ENCODE measurements around the gene CANX. TPM values are rescaled to one million over a fixed set of nuclear protein-coding genes. Genes with fewer than 3 reads are reported as not detected.
A peak's percentile ranks its signal among the peaks of the same experiment; 100 is the strongest.

The CANX gene
- total and polyA plus RNA-seq, 8 donors: 344 to 872 (median 422) TPM

GRCh38 chr5:179765400-179765799, 66.6 kb downstream of the CANX start:
- DNase-seq (no peak), ATAC-seq (peak; percentile 47)
- peaks cover 19 to 97% of the 10 kb centered on the region in 2 donors for H3K4me1 ChIP-seq
- H3K27me3 ChIP-seq: no peaks in the 10 kb centered on the region
- peak overlapping the region; percentile 13 to 60 for H3K27ac ChIP-seq
- no peak for TF ChIP-seq CTCF (IDR thresholded peaks at IDR 0.05)
- H3K36me3 ChIP-seq: peaks cover 0 to 54% of the 10 kb centered on the region in 2 donors
- H3K4me3 ChIP-seq: no peak overlapping the region
- intact Hi-C loops (cut with DNase I): loop anchor here in 1 of 2 donors (10.0 kb wide), 1 partner anchor 139 kb away; the partner anchor contains the start of gene TBC1D9B
- no peaks in the 10 kb centered on the region for H3K9me3 ChIP-seq

- ATAC-seq (no peak), DNase-seq (no peak)
- Histone ChIP-seq H3K27me3 (no peaks in the 10 kb centered on the region), H3K27ac (peak overlapping the region; percentile 13 to 60), H3K36me3 (peaks cover 0 to 62% of the 10 kb centered on the region in 2 donors), H3K4me3 (no peak overlapping the region), H3K4me1 (peaks cover 19 to 96% of the 10 kb centered on the region in 2 donors), H3K9me3 (no peaks in the 10 kb centered on the region)
- intact Hi-C loops (cut with DNase I): loop anchor here in 1 of 2 donors (10.0 kb wide), 1 partner anchor 139 kb away; the partner anchor contains the start of gene TBC1D9B
- TF ChIP-seq CTCF (IDR thresholded peaks at IDR 0.05): no peak
These were observed 67.4 kb downstream of the CANX start for GRCh38 chr5:179766021-179766725.

- intact Hi-C loops (cut with DNase I): loop anchor here in 1 of 2 donors (10.0 kb wide), 1 partner anchor 138 kb away; the partner anchor contains the start of gene TBC1D9B
- Histone ChIP-seq H3K36me3 (peaks cover 0 to 69% of the 10 kb centered on the region in 2 donors), H3K9me3 (no peaks in the 10 kb centered on the region), H3K27me3 (no peaks in the 10 kb centered on the region), H3K4me3 (no peak overlapping the region), H3K4me1 (peaks cover 17 to 95% of the 10 kb centered on the region in 2 donors), H3K27ac (peak overlapping the region in 1 of 2 donors; percentile 60)
- DNase-seq (no peak), ATAC-seq (no peak)
- TF ChIP-seq CTCF (IDR thresholded peaks at IDR 0.05): no peak
These were observed 68.1 kb downstream of the CANX start for GRCh38 chr5:179766726-179767455.

- ATAC-seq (no peak), DNase-seq (no peak)
- Histone ChIP-seq H3K4me3 (no peak overlapping the region), H3K9me3 (no peaks in the 10 kb centered on the region), H3K27ac (no peak overlapping the region), H3K4me1 (peaks cover 10 to 95% of the 10 kb centered on the region in 2 donors), H3K27me3 (no peaks in the 10 kb centered on the region), H3K36me3 (peaks cover 0 to 76% of the 10 kb centered on the region in 2 donors)
- intact Hi-C loops (cut with DNase I): loop anchor here in 1 of 2 donors (10.0 kb wide), 1 partner anchor 137 kb away; the partner anchor contains the start of gene TBC1D9B
- TF ChIP-seq CTCF (IDR thresholded peaks at IDR 0.05): no peak
These were observed 68.8 kb downstream of the CANX start for GRCh38 chr5:179767496-179768100.

Data from left lung (tissue), 10 donors.